ENCODE data around the gene MBOAT2. TPM values are rescaled to one million over a fixed set of nuclear protein-coding genes. Genes with fewer than 3 reads are reported as not detected.

Gene MBOAT2
- total RNA-seq, result 37.7 and 99.3 TPM in 2 replicates

GRCh38 chr2:9003616-9004337 is at the start of gene MBOAT2:
MBOAT2 (minus strand) TSS chr2:9003684; CDS start chr2:9003614, 70 bp downstream.

GRCh38 chr2:8836971-8837794 is 166.3 kb downstream of the MBOAT2 start, which contains the start of gene KIDINS220:
KIDINS220 (minus strand) TSS chr2:8837613; CDS start chr2:8827093, 10,520 bp downstream.

Other genes starting within 250 kb of the MBOAT2 start
- gene KIDINS220, start 166.1 kb downstream of the MBOAT2 start, total RNA-seq, result 15.2 and 24.9 TPM in 2 replicates
- gene ASAP2, start 203.1 kb upstream of the MBOAT2 start, total RNA-seq, result 15.3 and 21.3 TPM in 2 replicates

Measured in airway epithelial cell (primary cell).